ENCODE results near the gene MUL1. TPM values are rescaled to one million over a fixed set of nuclear protein-coding genes. Genes with fewer than 3 reads are reported as not detected.
A peak's percentile ranks its signal among the peaks of the same experiment; 100 is the strongest.

MUL1 gene
- total and polyA plus RNA-seq, 2 of the 4 experiments (the other 2 are of a cell fraction) = 20.7 to 21.1 TPM

GRCh38 chr1:20483098-20483832, 24.7 kb downstream of the MUL1 start:
- Histone ChIP-seq H2BK120ac (ENCODE audit: low read depth, low read length) (peak overlapping the region; percentile 90), H3K56ac (ENCODE audit: extremely low read depth, insufficient read depth, low read length) (peak overlapping the region; percentile 89), H3K9me1 (ENCODE audit: insufficient read depth, low read length) (peaks cover 26% of the 10 kb centered on the region), H3K4me1 (ENCODE audit: control insufficient read depth, insufficient read depth, low read length) (peaks cover 33% of the 10 kb centered on the region), H2BK5ac (ENCODE audit: low read depth, low read length, poor library complexity, severe bottlenecking) (peak overlapping the region; percentile 91), H3K79me1 (ENCODE audit: low read depth in 1 of 2, low read length in 2 of 2) (peaks cover 10 to 45% of the 10 kb centered on the region in 2 experiments), H2AFZ (replicated peaks; ENCODE audit: low read length, poor library complexity) (peak overlapping the region; percentile 66), H2BK20ac (ENCODE audit: low read depth, low read length) (peak overlapping the region; percentile 53; the same call in 1 of the 2 replicates), H4K8ac (ENCODE audit: low read depth in 2 of 2, low read length in 2 of 2) (peak overlapping the region; percentile 39 to 82; a peak in 3 of 4 replicates), H4K5ac (ENCODE audit: low read depth, low read length) (peak overlapping the region; percentile 5), H3K9me3 (ENCODE audit: control insufficient read depth, insufficient read depth, low read length) (no peaks in the 10 kb centered on the region), H3K27ac (ENCODE audit: insufficient read depth, low read length) (peak overlapping the region; percentile 100), H3K4me2 (ENCODE audit: low read depth, low read length) (peak overlapping the region; percentile 91), H2AK5ac (ENCODE audit: low read depth, low read length) (peak overlapping the region; percentile 61), H3K18ac (ENCODE audit: low read depth, low read length) (peak overlapping the region; percentile 95), H2BK15ac (ENCODE audit: low read depth, low read length) (peak overlapping the region; percentile 45; the same call in 2 of the 3 replicates), H3K9ac (ENCODE audit: low read depth, low read length) (peak overlapping the region; percentile 100), H3K27me3 (ENCODE audit: control insufficient read depth, insufficient read depth, low read length) (no peaks in the 10 kb centered on the region), H3K4me3 (ENCODE audit: insufficient read depth, low read depth, low read length) (peak overlapping the region; percentile 99), H3K36me3 (ENCODE audit: control insufficient read depth, insufficient read depth, low read length) (peaks cover 12% of the 10 kb centered on the region; the same call in 1 of the 2 replicates), H4K91ac (ENCODE audit: insufficient read depth, low read depth, low read length) (peak overlapping the region; percentile 80), H2AK9ac (replicated peaks; ENCODE audit: low read depth, low read length, poor library complexity) (peak overlapping the region; percentile 79), H3K14ac (replicated peaks; ENCODE audit: low read depth, low read length) (peak overlapping the region; percentile 90), H4K20me1 (ENCODE audit: insufficient read depth, low read length) (peaks cover 29% of the 10 kb centered on the region), H3K4ac (ENCODE audit: low read depth, low read length) (peak overlapping the region; percentile 96), H3K23ac (ENCODE audit: low read depth, low read length) (peak overlapping the region; percentile 98)
- ChIA-PET CTCF (interaction anchor here (0.9 to 1.2 kb wide), 5 partner anchors 11 to 304 kb away, joined by 3 read pairs; no protein-coding TSS in a partner anchor), POLR2A (ENCODE audit: unreplicated experiment) (interaction anchor here (0.9 to 1.0 kb wide), 2 partner anchors 12 to 121 kb away, joined by 3 to 4 read pairs; no protein-coding TSS in a partner anchor)
- no CpG with 5 or more reads among the region's 16 CpGs for WGBS, 2 experiments (ENCODE audit: extremely low coverage in 2 of 2, insufficient read length in 1 of 2)
- DNase-seq (no peak), ATAC-seq (ENCODE audit: low read depth) (no peak)
- dilution Hi-C loops (cut with HindIII; ENCODE audit: low sequenced_read_pairs, unreplicated experiment) (no loop called here), in situ Hi-C loops (cut with MboI; ENCODE audit: low sequenced_read_pairs) (no loop called here), intact Hi-C loops (cut with micrococcal nuclease) (loop anchor here (5.0 kb wide), 1 partner anchor 56 kb away; no protein-coding TSS in a partner anchor)
- no TSS peak for BruUV-seq (replicated peaks)
- TF ChIP-seq CEBPB (IDR thresholded peaks at IDR 0.05; ENCODE audit: low read depth, low read length) = peak; percentile 94
- TF ChIP-seq CTCF (conservative IDR thresholded peaks at IDR 0.05; ENCODE audit: low read depth, low read length) = no peak

Data from IMR-90 (cell line).